HT-29 (cell line): ENCODE data around the gene ZMYND8. TPM values are rescaled to one million over a fixed set of nuclear protein-coding genes. Genes with fewer than 3 reads are reported as not detected.
"Not testable (repeated sequence)": the region's sequence is repeated elsewhere in the genome, so short reads cannot be mapped to it uniquely, and the experiment has no call there.

Experiments
- DNase-seq: peaks from one replicate; pipeline ENCODE4 v3.0.0-alpha.2; 2015; ENCODE audit warnings: low spot score
- total RNA-seq: library from RNA; depleted of rRNA; stranded (reverse); fragments of >200 nt; shearing (Covaris generic); gene quantifications from 2 replicates; pipeline ENCODE4 v1.2.3, GENCODE V29; 2014

ZMYND8 gene
- total RNA-seq, 1 experiment from 2014 or later = 30.9 TPM

DNA sequence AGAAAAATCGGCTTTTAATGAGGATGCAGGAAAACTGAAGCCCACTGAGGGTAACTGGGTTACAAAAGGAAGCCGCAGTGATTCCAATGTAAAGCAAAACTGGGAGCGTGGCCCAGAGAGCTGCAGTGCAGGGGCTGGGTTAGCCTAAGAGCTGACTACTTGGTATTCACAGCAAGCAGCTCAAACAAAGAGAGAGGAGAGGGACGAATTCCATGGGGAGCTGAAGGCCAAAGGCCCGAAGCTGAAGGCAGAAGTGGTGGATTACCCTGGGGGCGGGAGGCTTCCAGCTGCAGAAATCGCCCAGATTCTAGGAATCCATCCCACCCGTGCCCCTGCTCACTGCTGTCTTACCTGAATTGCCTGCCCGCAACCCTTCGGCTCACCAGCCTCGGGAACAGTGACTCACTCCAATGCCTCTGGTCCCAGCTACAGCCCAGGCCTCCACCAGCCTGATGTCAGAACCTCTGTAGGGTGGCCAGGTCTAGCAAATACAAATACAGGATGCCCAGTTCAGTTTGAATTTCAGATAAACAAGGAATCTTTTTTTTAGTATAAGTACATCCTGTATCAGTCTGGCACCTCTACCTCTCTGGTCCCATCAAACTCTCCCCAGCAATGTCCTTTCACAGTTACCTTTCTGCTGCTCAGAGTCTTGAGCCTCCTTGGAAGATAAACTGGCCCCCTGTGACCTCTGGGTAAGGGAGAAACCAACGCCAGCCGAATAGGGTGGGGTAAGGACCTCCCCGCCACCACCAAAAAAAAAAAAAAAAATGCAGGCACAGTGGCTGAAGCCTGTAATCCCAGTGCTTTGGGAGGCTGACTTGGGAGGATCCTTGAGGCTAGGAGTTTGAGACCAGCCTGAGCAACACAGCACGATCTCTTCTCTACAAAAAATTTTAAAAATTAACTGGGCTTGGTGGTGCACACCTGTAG is 14.6 kb upstream of the ZMYND8 start:
- no peak for DNase-seq

DNA sequence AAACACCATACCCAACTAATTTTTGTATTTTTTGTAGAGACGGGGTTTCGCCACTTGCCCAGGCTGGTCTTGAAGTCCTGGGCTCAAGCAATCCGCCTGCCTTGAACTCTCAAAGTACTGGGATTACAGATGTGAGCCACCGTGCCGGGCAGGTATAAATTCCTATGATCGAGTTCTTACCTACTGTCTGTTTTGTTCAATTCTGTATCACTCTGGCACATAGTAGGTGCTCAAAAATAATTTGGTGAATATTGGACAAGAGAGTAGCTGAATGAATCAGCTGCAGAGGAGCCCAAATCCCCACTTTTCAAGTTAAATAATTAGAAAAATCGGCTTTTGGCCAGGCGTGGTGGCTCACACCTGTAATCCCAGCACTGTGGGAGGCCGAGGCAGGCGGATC is 13.7 kb upstream of the ZMYND8 start:
- no peak for DNase-seq

DNA sequence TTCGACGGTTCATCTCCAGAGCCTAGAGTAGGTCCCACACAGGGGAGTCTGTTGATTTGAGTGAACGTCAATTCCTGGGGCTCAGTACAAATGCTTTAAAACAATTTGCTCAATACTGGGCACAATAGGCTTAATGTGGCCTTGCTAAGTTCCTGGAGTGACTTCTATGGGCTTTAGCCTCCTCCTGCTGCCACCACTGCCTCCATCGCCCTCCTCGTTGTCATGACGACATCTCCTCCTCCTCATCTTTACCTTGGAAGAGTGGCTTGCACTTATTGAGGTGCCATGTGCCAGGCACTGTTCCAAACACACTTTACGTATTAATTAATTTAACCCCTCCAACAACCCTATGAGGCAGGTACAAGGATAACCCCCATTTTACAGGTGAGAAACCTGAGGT is 11.8 kb upstream of the ZMYND8 start:
- no peak for DNase-seq

DNA sequence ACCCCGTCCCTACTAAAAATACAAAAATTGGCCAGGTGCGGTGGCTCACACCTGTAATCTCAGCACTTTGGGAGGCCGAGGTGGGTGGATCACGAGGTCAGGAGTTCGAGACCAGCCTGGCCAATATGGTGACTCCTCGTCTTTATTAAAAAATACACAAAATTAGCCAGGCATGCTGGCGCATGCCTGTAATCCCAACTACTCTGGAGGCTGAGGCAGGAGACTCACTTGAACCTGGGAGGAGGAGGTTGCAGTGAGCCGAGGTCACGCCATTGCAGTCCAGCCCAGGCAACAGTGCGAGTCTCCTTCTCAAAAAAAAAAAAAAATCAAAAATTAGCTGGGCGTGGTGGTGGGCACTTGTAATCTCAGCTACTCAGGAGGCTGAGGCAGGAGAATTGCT is 9.8 kb upstream of the ZMYND8 start:
- not testable (repeated sequence) for DNase-seq

DNA sequence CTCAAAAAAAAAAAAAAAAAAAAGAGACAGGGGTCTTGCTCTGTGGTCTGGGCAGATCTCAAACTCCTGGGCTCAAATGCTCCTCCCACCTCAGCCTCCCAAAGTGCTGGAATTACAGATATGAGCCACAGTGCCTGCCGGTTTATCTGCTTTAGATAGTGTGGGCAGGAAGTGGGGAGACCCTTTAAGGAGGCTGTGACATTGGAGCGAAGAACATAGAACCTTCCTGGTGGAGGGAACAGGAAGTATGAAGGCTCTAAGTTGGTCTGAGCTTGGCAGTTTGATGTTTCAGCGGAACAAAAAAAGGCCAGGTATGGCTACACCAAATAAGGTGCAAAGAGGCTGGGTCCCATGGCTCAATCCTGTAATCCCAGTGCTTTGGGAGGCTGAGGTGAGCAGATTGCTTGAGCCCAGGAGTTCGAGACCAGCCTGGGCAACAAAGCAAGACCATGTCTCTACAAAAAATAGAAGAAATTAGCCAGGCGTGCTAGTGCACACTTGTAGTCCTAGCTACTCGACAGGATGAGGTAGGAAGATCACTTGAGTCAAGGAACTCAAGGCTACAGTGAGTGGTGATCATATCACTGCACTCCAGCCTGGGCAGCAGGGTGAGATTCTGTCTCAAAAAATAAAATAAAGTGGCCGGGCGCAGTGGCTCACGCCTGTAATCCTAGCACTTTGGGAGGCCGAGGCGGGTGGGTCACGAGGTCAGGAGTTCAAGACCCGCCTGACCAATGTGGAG is 8.7 kb upstream of the ZMYND8 start:
- no peak for DNase-seq

DNA sequence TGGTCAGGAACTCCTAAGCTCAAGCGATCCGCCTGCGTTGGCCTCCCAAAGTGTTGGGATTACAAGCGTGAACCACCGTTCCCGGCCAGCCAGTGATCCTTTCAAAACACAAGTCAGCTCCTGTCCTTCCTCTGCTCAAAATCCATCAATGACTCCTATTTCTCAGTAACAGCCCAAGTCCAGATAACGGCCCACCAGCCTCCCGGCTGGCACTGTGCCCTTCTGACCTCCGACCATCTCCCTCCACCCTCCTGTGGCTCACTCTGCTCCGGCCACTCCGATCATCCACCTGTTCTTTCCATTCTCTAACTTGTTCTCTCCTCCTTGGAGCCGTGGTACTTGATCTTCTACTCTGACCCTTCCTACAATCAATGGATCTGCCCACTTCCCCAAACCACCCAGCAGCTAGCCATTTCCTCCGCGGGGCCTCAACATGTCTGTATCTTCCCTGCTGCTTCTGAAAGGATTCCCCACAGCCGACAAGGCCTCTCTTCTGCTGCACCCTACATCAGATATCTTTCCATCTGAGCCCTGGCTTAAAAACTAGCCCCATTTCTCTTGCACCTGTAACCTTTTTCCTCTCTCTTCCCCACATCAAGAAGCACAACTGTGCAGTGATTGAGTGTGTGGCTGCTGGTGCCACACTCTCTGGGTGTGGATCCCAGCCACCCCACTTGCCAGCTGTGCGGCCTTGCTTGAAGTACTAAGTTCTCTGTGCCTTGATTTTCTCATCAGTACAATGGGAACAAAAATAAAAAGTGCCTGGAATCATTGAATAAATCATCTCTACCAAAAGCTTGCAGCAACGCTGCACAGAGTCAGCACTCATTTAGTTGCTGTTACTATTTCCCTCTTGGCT is 6.1 kb upstream of the ZMYND8 start:
- no peak for DNase-seq

GRCh38 chr20:47361057-47361915 is 4.8 kb upstream of the ZMYND8 start:
- peak; percentile 36 for DNase-seq

- peak; percentile 95 for DNase-seq
These were observed 4.0 kb upstream of the ZMYND8 start for GRCh38 chr20:47360297-47361056.

DNA sequence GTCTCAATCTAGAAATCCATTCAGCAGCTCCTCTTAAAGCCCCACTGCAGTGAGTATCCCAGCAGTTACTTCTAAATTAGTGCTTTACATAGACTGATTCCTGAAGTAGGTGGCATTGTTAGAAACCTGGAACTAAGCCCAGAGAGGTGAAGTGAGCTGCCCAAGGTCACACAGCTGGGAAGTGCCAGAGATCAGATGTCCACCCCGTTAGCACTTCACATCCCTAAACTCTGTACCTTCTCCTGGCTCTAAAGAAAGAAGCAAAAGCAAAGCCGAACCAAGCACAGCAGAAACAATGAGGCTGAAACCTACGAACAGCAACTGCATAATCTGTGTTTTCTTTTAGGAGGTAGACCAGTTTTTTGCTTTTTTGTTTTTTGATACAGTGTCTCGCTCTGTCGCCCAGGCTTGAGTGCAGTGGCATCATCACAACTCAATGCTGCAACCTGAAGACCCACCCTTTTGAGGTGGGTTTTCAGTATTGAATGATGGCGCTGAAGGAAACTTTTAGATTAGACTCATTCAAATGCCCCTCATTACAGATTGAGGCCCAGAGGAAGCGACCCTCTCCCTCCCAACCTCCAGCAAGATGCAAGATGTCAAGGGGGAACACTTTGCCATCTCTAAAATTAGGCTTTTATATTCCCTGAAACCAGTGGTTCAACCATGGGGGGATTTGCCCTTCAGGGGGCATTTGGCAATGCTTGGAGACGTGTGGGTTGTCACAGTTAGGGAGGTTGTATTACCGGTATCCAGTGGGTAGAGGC is 3.2 kb upstream of the ZMYND8 start:
- DNase-seq = no peak

DNA sequence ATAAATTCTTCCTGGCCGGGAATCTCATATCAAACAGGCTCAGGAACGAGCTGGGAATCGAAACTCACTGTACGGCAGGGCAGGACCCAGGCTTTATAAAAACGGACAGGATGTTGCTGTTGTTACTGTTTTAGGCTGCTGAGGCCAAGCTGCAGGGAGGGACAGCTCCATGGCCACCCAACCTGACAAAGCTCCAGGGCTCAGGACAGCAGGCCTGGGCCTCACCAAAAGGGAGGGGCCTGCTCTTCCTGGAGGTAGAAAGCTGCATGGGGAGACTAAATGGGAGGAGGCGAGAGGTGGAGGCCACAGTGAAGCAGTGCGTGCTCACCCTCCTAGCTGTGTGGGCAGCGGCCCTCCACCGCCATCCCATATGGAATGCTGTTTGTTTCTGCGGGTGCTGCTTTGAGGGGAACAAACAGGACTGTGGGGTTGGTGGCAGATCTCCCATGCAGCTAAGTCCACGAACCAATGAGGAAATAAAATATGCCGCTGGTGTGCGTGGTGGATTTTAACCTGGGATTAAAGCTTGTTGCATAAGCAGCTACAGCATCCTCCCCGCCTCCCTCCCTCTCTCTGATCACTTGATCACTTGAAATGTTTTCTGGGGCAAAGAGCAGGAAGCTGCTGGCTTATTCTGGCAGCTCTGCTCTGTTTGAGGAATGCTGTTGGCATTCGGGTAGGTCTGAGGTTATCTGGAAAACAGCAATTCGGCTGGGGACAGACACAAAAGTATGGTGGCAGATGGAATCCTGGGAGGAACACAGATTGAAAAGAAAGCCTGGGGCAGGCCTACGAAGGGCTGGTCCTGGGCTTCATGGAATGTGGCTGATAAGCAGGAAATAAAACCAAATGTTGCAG is 2.4 kb upstream of the ZMYND8 start:
- DNase-seq = peak; percentile 99

DNA sequence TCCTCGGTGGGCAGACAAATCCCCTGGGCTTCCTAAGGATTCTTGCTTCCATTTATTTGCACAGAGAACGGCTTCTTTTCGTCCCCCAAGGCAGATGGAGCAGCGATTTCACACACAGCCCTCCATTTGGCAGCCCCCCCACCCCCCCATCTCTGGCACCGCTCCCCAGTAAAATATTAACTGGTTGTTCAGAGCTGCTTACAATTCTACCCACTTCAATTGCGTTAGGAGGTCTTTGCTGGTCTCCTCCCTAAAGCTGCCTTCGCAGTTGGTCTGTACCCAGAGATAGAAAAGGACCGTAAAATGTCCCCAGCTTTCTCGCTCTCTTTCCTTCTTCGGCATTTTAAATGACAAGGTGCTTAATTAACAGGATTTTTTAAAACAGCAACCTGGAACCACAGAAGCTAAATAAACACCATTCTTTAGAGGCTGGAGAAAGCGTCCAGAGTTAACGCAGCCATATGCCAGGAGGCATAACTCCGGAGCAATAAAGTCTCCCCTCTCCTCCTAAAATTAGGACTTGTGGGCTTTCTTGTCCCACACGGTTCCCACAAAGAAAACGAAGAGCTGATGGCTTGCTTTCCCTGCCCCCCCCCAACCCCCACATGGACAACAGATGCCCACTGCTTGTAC is 1.7 kb upstream of the ZMYND8 start:
- peak; percentile 73 for DNase-seq

- peak; percentile 100 for DNase-seq
These were observed 968 bp upstream of the ZMYND8 start for GRCh38 chr20:47357296-47358038.

GRCh38 chr20:47356220-47356525 is 326 bp downstream of the ZMYND8 start:
- no peak for DNase-seq

DNA sequence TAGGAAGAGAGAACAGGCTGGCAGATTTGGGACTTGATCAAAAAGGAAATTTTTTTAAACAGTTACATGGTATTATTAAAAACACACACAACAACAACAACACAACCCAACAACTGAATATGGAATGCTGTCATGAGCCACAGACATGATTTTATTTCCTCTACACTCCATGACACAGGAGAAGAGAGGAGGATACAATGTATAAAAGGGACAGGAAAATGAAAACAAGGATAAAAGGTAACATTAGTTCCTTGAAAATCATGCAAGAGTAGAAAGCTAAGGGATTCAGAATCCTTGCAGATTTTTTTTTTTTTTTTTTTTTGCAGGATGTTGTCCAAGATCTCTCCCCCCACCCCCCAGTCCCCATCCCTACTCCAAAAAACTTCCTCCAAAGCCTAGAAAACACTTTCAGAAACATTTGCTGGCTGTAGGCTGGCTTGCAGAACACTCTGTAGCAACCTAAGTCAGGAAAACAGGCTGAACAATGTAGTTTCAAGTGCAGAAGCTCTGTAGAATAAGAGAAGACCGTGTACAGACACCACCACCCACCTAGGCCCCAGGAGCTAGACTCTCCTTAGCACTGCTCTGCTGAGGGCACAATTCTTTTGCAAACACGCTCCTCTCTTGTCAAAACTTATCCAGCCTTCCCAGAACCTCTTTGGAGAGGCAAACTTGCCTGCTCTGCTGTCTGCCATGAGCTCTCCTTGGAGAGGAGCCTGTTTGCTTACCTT is 845 bp downstream of the ZMYND8 start:
- DNase-seq = peak; percentile 54

- DNase-seq = peak; percentile 70
These were observed 1.6 kb downstream of the ZMYND8 start for GRCh38 chr20:47354714-47355488.

GRCh38 chr20:47354464-47354713 is 2.1 kb downstream of the ZMYND8 start:
- DNase-seq = no peak
